Liver (tissue), 3 donors: Measurements from ENCODE around the gene MORN3.

Experiments
- CTCF ChIP-seq: fragments of 150-350 bp; IDR thresholded peaks from 2 replicates; pipeline ENCODE4 v1.5.1; 2017; ENCODE audit warnings: improper control_type of control experiment, low read depth, low read length; ENCODE audit not compliant: missing input control
- HNF4A ChIP-seq, 2 donors: conservative IDR thresholded peaks; 2 replicates each; pipeline ENCODE4 v1.6.1; 2016; ENCODE audit warnings: antibody characterized with exemption in 2 of 2, mild to moderate bottlenecking in 2 of 2
- TAF1 ChIP-seq: conservative IDR thresholded peaks from 2 replicates; pipeline ENCODE4 v1.6.1; 2016; ENCODE audit warnings: antibody characterized with exemption, mild to moderate bottlenecking
- donor health status: healthy.
- donor health status: healthy.

GRCh38 chr12:121600702-121601336 lies 68.6 kb downstream of the MORN3 start:
- TF ChIP-seq HNF4A (conservative IDR thresholded peaks at IDR 0.05), result no peak
- TF ChIP-seq CTCF, result no peak
- no peak for TF ChIP-seq TAF1
